H1 (cell line): Measurements from ENCODE around the gene BCKDHA. TPM values are rescaled to one million over a fixed set of nuclear protein-coding genes. Genes with fewer than 3 reads are reported as not detected.
"Not testable (repeated sequence)": the region's sequence is repeated elsewhere in the genome, so short reads cannot be mapped to it uniquely, and the experiment has no call there.

ENCODE experiments used
- CTCF ChIA-PET: fragments of 300-600 bp; sonication (Branson Sonifier 250); formaldehyde crosslinking; loops from one replicate; lab custom pipeline; 2021; ENCODE audit not compliant: partially characterized antibody; lab: Charles Lee
- POLR2A ChIA-PET: fragments of 300-600 bp; sonication (Branson Sonifier 250); formaldehyde crosslinking; loops from one replicate; lab custom pipeline; 2021; ENCODE audit warnings: inconsistent platforms; ENCODE audit not compliant: partially characterized antibody; lab: Charles Lee
- DNase-seq, 2 experiments: peaks; one replicate each; pipeline versions ENCODE4 v3.0.0 to v3.0.0-alpha.2; 2010 to 2022; ENCODE audit warnings: low spot score in 2 of 2, low read depth in 1 of 2, mixed read lengths in 1 of 2
- FAIRE-seq: peaks from 2 replicates; lab custom pipeline; 2011; peaks lifted over from hg19 to GRCh38; lab: Jason Lieb, UNC
- H2AFZ ChIP-seq: 2 replicates; pipeline ENCODE4 v1.8.1; 2012; ENCODE audit warnings: low read length, inconsistent platforms
- H2AK5ac ChIP-seq: 2 replicates; pipeline ENCODE4 v1.6.1; 2013; ENCODE audit warnings: low read depth, low read length
- H2BK120ac ChIP-seq: replicated peaks from 2 replicates; pipeline ENCODE3; 2013; ENCODE audit warnings: low read depth, low read length, inconsistent platforms
- H2BK12ac ChIP-seq: 2 replicates; pipeline ENCODE4 v1.6.1; 2013; ENCODE audit warnings: low read depth, low read length
- H2BK15ac ChIP-seq: 2 replicates; pipeline ENCODE4 v1.6.1; 2013; ENCODE audit warnings: low read length
- H2BK20ac ChIP-seq: 2 replicates; pipeline ENCODE4 v1.6.1; 2013; ENCODE audit warnings: low read length
- H2BK5ac ChIP-seq: 2 replicates; pipeline ENCODE4 v1.6.1; 2013; ENCODE audit warnings: low read depth, low read length
- H3K14ac ChIP-seq: 2 replicates; pipeline ENCODE4 v1.6.1; 2013; ENCODE audit warnings: inconsistent platforms; ENCODE audit not compliant: insufficient read length
- H3K18ac ChIP-seq: 2 replicates; pipeline ENCODE4 v1.6.1; 2013; ENCODE audit warnings: low read length; ENCODE audit errors: extremely low read depth
- H3K23ac ChIP-seq: 2 replicates; pipeline ENCODE4 v1.6.1; 2013; ENCODE audit warnings: inconsistent platforms; ENCODE audit not compliant: insufficient read length
- H3K23me2 ChIP-seq: 2 replicates; pipeline ENCODE4 v1.6.1; 2013; ENCODE audit warnings: low read depth, low read length
- H3K27ac ChIP-seq: 2 replicates; pipeline ENCODE4 v1.6.1; 2011; ENCODE audit warnings: low read depth, low read length, inconsistent platforms
- H3K27me3 ChIP-seq, 4 experiments: replicated peaks in 1 of 4; 1 replicate in 1 of 4; 2 replicates in 3 of 4; pipeline versions ENCODE4 v1.6.1 to v1.8.1; 2011 to 2013; ENCODE audit warnings: low read length in 3 of 4, mild to moderate bottlenecking in 3 of 4, inconsistent platforms in 2 of 4, mixed read lengths in 2 of 4, moderate library complexity in 1 of 4; ENCODE audit not compliant: control insufficient read depth in 3 of 4, insufficient read depth in 3 of 4; ENCODE audit errors: extremely low read depth in 1 of 4
- H3K36me3 ChIP-seq, 4 experiments: 2 replicates each; pipeline versions ENCODE4 v1.6.1 to v1.8.1; 2011 to 2013; ENCODE audit warnings: mild to moderate bottlenecking in 4 of 4, low read length in 3 of 4, moderate library complexity in 2 of 4, control low read depth in 1 of 4, inconsistent platforms in 1 of 4; ENCODE audit not compliant: insufficient read depth in 4 of 4, control insufficient read depth in 2 of 4
- H3K4ac ChIP-seq: replicated peaks from 2 replicates; pipeline ENCODE3; 2013; ENCODE audit warnings: low read length, low read depth, mixed read lengths, inconsistent platforms; ENCODE audit not compliant: insufficient read length
- H3K4me1 ChIP-seq, 4 experiments: replicated peaks in 1 of 4; 1 replicate in 1 of 4; 2 replicates in 3 of 4; pipeline versions ENCODE4 v1.6.1 to v1.8.1; 2011 to 2013; ENCODE audit warnings: low read length in 3 of 4, inconsistent platforms in 2 of 4, mixed read lengths in 1 of 4; ENCODE audit not compliant: insufficient read depth in 4 of 4, control insufficient read depth in 3 of 4
- H3K4me2 ChIP-seq, 2 experiments: 2 replicates each; pipeline versions ENCODE4 v1.6.1 to v1.8.1; 2011 to 2013; ENCODE audit warnings: low read depth in 2 of 2, low read length in 2 of 2, control low read depth in 1 of 2, inconsistent platforms in 1 of 2, mild to moderate bottlenecking in 1 of 2; ENCODE audit not compliant: insufficient read depth in 1 of 2
- H3K4me3 ChIP-seq, 4 experiments: fragments of 200-600, 300-600 bp in 1 of 4; sonication (generic), shearing (Covaris generic), sonication (Bioruptor Twin) in 1 of 4; 2 replicates each; pipeline versions ENCODE4 v1.5.1 to v1.8.1; 2011 to 2016; ENCODE audit warnings: low read length in 4 of 4, low read depth in 3 of 4, control low read depth in 2 of 4, inconsistent platforms in 2 of 4, mild to moderate bottlenecking in 2 of 4, mixed read lengths in 1 of 4, moderate library complexity in 1 of 4; ENCODE audit not compliant: insufficient read depth in 2 of 4; ENCODE audit errors: extremely low read depth in 1 of 4
- H3K56ac ChIP-seq: replicated peaks from 2 replicates; pipeline ENCODE3; 2013; ENCODE audit warnings: low read depth, mild to moderate bottlenecking, mixed read lengths, low read length, inconsistent platforms; ENCODE audit not compliant: insufficient read length
- H3K79me1 ChIP-seq: 2 replicates; pipeline ENCODE4 v1.6.1; 2013; ENCODE audit warnings: low read depth, low read length, control low read depth
- H3K79me2 ChIP-seq, 2 experiments: 2 replicates each; pipeline versions ENCODE4 v1.6.1 to v1.8.1; 2012 to 2013; ENCODE audit warnings: low read length in 2 of 2, mild to moderate bottlenecking in 2 of 2, inconsistent platforms in 1 of 2; ENCODE audit not compliant: insufficient read depth in 2 of 2, control insufficient read depth in 1 of 2
- H3K9ac ChIP-seq, 4 experiments: replicated peaks in 1 of 4; 1 replicate in 1 of 4; 2 replicates in 3 of 4; pipeline versions ENCODE4 v1.6.1 to v1.8.1; 2011 to 2013; ENCODE audit warnings: low read depth in 3 of 4, low read length in 3 of 4, control low read depth in 2 of 4, mild to moderate bottlenecking in 2 of 4, moderate library complexity in 2 of 4, inconsistent platforms in 1 of 4; ENCODE audit errors: extremely low read depth in 1 of 4
- H3K9me3 ChIP-seq, 2 experiments: 2 replicates each; pipeline versions ENCODE4 v1.6.1 to v1.8.1; 2012 to 2013; ENCODE audit warnings: mild to moderate bottlenecking in 2 of 2, moderate library complexity in 2 of 2, control low read depth in 1 of 2, inconsistent platforms in 1 of 2, low read depth in 1 of 2, low read length in 1 of 2, mixed read lengths in 1 of 2; ENCODE audit not compliant: insufficient read depth in 2 of 2
- H4K20me1 ChIP-seq, 2 experiments: replicated peaks in 1 of 2; 2 replicates each; pipeline versions ENCODE3 to v1.8.1; 2011 to 2013; ENCODE audit warnings: inconsistent platforms in 2 of 2, low read length in 2 of 2, mild to moderate bottlenecking in 1 of 2; ENCODE audit not compliant: insufficient read depth in 2 of 2, control insufficient read depth in 1 of 2
- H4K5ac ChIP-seq: 2 replicates; pipeline ENCODE4 v1.6.1; 2013; ENCODE audit warnings: low read length, low read depth, mixed read lengths, inconsistent platforms; ENCODE audit not compliant: insufficient read length
- H4K8ac ChIP-seq: 2 replicates; pipeline ENCODE4 v1.8.0; 2013; ENCODE audit warnings: mild to moderate bottlenecking, moderate library complexity, low read length, inconsistent platforms; ENCODE audit not compliant: insufficient read depth; ENCODE audit errors: extremely low read depth
- H4K91ac ChIP-seq: replicated peaks from 2 replicates; pipeline ENCODE3; 2013; ENCODE audit warnings: low read length, mixed read lengths, inconsistent platforms; ENCODE audit not compliant: insufficient read length
- KDM4A ChIP-seq: IDR thresholded peaks from one replicate; pipeline ENCODE4 v1.7.1; 2012; ENCODE audit warnings: low read depth, mild to moderate bottlenecking, moderate library complexity, low read length, inconsistent platforms; ENCODE audit not compliant: severe bottlenecking
- RAD21 ChIP-seq, 2 experiments: IDR thresholded peaks in 1 of 2; conservative IDR thresholded peaks in 1 of 2; 2 replicates each; pipeline ENCODE4 v1.6.1; 2011; ENCODE audit warnings: low read depth in 2 of 2, low read length in 2 of 2, improper control_type of control experiment in 1 of 2, inconsistent platforms in 1 of 2, mild to moderate bottlenecking in 1 of 2, moderate library complexity in 1 of 2
- TAF1 ChIP-seq: IDR thresholded peaks from 2 replicates; pipeline ENCODE4 v1.6.1; 2011; ENCODE audit warnings: mild to moderate bottlenecking, low read depth, low read length
- WGBS, 2 experiments: shearing (Covaris generic) in 1 of 2; methylation state at CpG; one replicate each; pipeline versions ENCODE4 v1.1.6 to v1.1.7; 2013 to 2015; ENCODE audit warnings: low lambda C conversion rate in 2 of 2, mixed read lengths in 2 of 2, inconsistent platforms in 1 of 2, low coverage in 1 of 2, missing lambda C conversion rate in 1 of 2; ENCODE audit not compliant: insufficient replicate concordance in 2 of 2, insufficient coverage in 1 of 2, insufficient read length in 1 of 2; ENCODE audit errors: extremely low coverage in 1 of 2, missing lambda C conversion rate in 1 of 2; 5-methylcytosine and 5-hydroxymethylcytosine counted together
- polyA plus RNA-seq, 7 experiments: library from polyadenylated mRNA; depleted of rRNA in 3 of 7; stranded (reverse) in 5 of 7; unstranded in 2 of 7; fragments of >200 nt in 5 of 7; fragments of 200-250 nt in 2 of 7; gene quantifications; 1 replicate in 5 of 7; 2 replicates in 1 of 7; 4 replicates in 1 of 7; pipeline versions ENCODE4 v1.2.1 to v1.2.3, GENCODE V29; 2011 to 2013; ENCODE audit warnings: missing spikeins in 2 of 7, mixed read lengths in 2 of 7
- total RNA-seq: library from RNA; stranded (reverse); fragmentation: NEBNext Ultra II Directional; extraction: Animal tissue kit (Norgen Biotek cat#: 25700); gene quantifications from 2 replicates; pipeline ENCODE4 v1.2.1, GENCODE V29; 2021

Gene BCKDHA
- total and polyA plus RNA-seq, 2 of the 8 experiments (the other 6 are each of a cell fraction or from before 2014, with no cell fraction given) = 14.2 to 69.6 TPM

- TF ChIP-seq RAD21 (IDR thresholded peaks at IDR 0.05 in 1 of 2, conservative IDR thresholded peaks at IDR 0.05 in 1 of 2; ENCODE audit: low read depth in 2 of 2, low read length in 2 of 2) = peak; percentile 15 to 47; a peak in 2 of 4 replicates
- no peak for TF ChIP-seq TAF1
- TF ChIP-seq KDM4A = no peak
- TF ChIP-seq, all 59 proteins: peak for 3
Measured at GRCh38 chr19:41377977-41378709, 19.5 kb upstream of the BCKDHA start (continued).

GRCh38 chr19:41381536-41381935 lies 16.1 kb upstream of the BCKDHA start:
- DNase-seq, H3K9me3 ChIP-seq, H2AFZ ChIP-seq, H2BK12ac ChIP-seq, H2AK5ac ChIP-seq, H4K20me1 ChIP-seq, H3K4me1 ChIP-seq, H3K27ac ChIP-seq, H2BK20ac ChIP-seq, H3K79me1 ChIP-seq, H3K23ac ChIP-seq, H3K4ac ChIP-seq, H3K18ac ChIP-seq, H3K23me2 ChIP-seq, H3K27me3 ChIP-seq, FAIRE-seq, H3K36me3 ChIP-seq, H3K9ac ChIP-seq, H3K14ac ChIP-seq, H3K4me2 ChIP-seq, H3K56ac ChIP-seq, H3K79me2 ChIP-seq, H4K8ac ChIP-seq, H2BK5ac ChIP-seq, H3K4me3 ChIP-seq, H4K5ac ChIP-seq, H2BK120ac ChIP-seq, H2BK15ac ChIP-seq, H4K91ac ChIP-seq: not testable (repeated sequence)
- WGBS, 2 experiments = 93% methylated on average over 8 of the region's 8 CpGs; no CpG with 5 or more reads in 1 of the 2 experiments
- POLR2A ChIA-PET = interaction anchor here (0.6 to 2.4 kb wide), 4 partner anchors 8 to 148 kb away, joined by 3 to 7 read pairs (median 3); no protein-coding TSS in a partner anchor
- CTCF ChIA-PET = interaction anchor here (1.1 kb wide), 2 partner anchors 13 to 189 kb away, joined by 3 read pairs; no protein-coding TSS in a partner anchor
